CD4-positive, alpha-beta T cell treated with Interleukin-1 beta for 1 hour (primary cell): ENCODE data around the gene TRPV6.
A peak's percentile ranks its signal among the peaks of the same experiment; 100 is the strongest.

ENCODE experiments used
- DNase-seq, 2 donors: peaks; one replicate each; pipeline ENCODE4 v3.0.0-alpha.2; 2020 to 2022

TRPV6 gene

DNA sequence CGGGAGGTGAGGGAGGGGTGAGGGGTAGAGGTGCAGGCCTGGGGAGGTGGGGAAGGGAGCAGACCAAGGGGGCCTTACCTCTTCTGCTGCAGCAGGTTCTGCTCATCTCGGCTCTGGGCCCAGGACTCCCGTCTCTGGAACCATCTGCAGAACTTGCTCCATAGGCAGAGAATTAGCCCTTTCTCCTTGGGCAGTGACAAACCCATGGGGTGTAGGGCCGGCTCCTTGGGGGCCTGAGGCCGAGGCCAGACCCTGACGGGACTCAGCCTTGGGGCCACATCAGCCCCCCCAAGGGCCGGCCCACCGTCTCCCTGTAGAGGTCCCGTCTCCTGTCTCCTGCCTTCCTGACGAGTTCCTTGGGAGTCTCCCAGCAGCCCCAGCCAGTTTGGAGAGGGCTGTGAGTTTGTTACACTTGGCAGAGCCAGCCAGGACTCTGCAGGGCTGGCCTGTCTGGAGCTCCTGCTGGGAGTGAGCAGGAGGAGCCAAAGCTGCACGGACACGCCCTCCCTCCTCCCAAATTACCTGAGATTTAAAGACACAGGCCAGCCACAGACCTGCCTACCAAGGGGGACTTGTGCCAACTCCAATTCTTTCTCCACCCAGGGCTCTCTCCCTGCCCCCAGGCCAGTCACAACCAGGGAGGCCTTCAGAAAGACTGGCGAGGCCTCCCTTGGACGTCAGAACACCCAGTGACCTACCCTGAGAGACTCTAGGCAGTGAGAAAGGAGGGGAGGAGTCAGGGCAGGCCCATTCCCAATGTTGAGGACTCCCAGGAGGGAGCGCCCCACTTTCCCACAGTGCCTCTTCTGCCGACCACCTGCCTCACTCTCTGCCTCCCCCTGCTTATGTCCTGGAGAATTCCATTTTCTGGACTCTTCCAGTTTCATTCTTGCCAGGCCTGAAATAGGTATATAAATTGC is at the start of gene TRPV6:
TRPV6 (minus strand) TSS at position 435 of the 920 bp plus-strand sequence.
- DNase-seq: no peak

GRCh38 chr7:142934056-142934455 is 48.5 kb upstream of the TRPV6 start:
- no peak for DNase-seq

DNA sequence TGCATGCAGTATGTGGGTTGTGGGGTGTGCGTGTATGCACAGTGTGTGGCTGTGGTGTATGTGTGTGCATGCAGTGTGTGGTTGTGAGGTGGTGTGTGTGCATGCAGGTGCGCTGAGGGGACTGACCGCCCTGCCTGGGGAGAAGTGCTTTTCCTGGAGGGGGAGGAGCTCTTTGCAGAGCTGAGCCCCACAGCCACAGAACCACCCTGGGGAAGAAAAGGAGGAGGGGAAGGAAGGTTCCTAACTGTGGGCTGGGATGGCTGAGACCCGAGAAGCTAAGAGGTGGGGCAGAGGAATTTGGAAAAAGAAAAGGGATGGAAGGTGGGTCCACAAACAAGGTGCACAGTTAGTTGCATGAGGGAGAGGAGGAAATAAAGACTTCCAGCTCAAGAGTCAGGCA is 48.1 kb upstream of the TRPV6 start, which contains the start of gene TRPV5:
TRPV5 (minus strand) TSS at position 123 of the 400 bp plus-strand sequence. CDS start 287 bp downstream, outside the sequence.
- DNase-seq: no peak

DNA sequence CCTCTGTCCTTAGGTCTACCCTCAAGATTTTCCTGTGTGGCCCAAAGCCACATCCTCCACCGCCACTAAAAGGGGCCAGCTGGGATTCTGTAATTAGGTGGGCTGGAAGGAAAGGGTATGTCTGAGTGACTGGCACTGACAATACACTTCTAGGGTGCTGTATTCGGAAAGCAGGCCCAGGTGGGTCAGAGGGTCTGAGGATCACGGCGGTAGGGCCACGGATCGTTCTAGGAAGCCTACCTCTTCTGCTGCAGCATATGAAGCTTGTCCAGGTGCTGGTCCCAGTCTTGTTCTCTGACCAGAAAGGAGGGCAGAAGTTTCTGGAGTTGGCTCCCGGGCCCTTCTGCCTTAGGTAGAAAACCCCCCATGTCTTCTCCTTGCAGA is 47.5 kb upstream of the TRPV6 start:
- DNase-seq: no peak

GRCh38 chr7:142932386-142933091 is 47.0 kb upstream of the TRPV6 start:
- DNase-seq: no peak

- DNase-seq: no peak
These were observed 44.7 kb upstream of the TRPV6 start for GRCh38 chr7:142930126-142930730.

GRCh38 chr7:142927949-142928348 is 42.4 kb upstream of the TRPV6 start:
- DNase-seq: no peak

- DNase-seq: peak in 1 of 2 donors; percentile 24
These were observed 41.7 kb upstream of the TRPV6 start for GRCh38 chr7:142927085-142927745.

GRCh38 chr7:142925413-142925812 is 39.9 kb upstream of the TRPV6 start:
- DNase-seq: no peak

- no peak for DNase-seq
These were observed 37.8 kb upstream of the TRPV6 start for GRCh38 chr7:142923391-142923790.

GRCh38 chr7:142919656-142920055 is 34.1 kb upstream of the TRPV6 start:
- DNase-seq: no peak

- DNase-seq: no peak
These were observed 33.4 kb upstream of the TRPV6 start for GRCh38 chr7:142918901-142919300.

DNA sequence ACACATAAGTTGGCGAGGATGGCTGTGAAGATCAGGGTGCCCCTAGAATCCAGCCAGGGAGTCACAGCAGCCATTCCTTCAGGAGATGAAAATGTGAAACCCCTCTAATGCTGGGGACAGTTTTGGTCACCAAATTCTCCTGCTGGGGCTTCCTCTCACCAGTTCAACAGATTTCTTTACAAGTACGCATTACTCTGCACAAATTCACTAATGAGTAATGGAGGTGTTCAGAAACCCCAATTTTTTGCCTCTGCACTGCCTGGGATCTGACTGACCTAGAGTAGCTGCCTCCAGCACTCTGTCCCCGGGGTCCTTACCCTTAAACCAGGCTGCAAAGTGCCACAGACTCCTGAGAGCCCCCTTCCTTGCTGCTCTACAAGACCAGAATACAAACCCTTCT is 31.9 kb upstream of the TRPV6 start:
- DNase-seq: no peak

- no peak for DNase-seq
These were observed 31.0 kb upstream of the TRPV6 start for GRCh38 chr7:142916508-142916907.

DNA sequence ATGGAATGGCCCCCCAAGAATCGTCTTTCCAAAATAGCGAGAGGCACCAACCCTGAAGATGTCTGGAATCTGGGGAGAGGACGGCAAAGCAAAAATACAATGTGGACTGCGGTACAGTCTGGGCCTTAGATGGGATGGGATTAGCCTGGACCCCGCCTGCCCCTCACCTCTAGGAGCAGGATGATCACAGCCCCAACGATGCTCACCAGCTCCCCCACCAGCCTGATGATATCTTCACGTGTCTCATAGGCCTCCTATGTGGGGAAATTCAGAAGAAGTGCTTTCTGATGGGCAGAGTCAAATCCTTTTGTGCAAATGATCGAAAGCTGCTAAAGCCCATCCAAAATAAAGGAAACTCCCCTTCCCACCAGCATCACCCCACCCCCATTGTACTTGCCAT is 29.8 kb upstream of the TRPV6 start:
- no peak for DNase-seq

- DNase-seq: no peak
These were observed 28.6 kb upstream of the TRPV6 start for GRCh38 chr7:142914121-142914520.

GRCh38 chr7:142913566-142913965 is 28.0 kb upstream of the TRPV6 start:
- no peak for DNase-seq

GRCh38 chr7:142913051-142913450 is 27.5 kb upstream of the TRPV6 start:
- DNase-seq: no peak

DNA sequence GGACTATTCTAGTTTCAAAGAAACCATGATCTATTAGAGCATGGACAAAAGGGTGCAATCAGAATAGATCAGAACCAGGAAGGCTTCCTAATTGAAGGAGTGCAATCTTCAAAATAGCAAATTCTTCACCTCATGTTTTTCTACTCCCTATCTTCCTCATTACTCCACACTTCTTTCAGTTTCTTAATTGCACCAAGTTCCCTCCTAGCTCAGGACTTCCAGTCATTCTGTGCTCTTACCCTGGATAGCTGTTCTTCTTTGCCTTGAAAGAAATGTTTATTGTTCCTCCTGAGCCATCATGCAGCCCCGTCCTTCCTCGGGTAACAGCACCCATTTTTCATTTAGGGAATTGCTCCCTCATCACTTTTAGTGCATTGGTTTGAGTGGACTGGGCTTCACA is 24.9 kb upstream of the TRPV6 start:
- DNase-seq: no peak

DNA sequence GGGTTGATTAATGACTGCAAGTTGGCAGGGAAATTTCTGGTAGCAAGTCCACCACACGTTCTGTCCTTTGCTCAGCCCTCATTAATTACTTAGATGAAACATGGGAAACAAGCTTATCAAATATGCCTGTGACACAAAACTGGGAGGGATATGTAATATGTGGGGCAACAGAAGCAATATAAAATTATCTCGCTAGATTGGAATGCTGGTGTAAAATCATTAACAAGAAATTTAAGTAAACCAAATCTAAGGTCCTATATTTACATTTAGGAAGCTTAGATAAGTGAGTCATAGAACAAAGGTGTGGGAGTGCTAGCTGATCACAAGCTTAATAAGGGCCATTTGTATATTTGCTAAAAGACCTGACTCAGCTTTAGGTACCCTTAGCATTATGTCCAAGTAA is 24.5 kb upstream of the TRPV6 start:
- no peak for DNase-seq

GRCh38 chr7:142908921-142909890 is 23.7 kb upstream of the TRPV6 start:
- no peak for DNase-seq

DNA sequence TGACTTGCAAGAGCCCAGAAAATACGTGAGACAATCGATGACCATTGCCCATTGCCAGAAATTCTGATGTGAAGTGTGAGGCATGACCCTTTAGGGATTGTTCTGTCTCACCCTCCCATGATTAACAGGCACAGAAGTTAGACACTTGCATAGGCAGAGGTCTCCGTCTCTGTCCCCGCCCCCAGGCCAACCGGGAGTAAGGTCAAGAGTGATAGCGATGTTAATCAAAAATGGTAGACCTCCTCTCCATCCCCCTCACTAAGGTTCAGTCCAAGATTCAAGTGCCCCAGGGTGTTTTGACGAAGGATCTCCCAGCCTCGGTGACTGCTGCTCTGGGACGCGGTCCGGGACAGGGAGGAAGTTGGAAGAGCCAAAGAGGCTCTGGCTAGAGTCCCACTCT is 22.7 kb upstream of the TRPV6 start:
- no peak for DNase-seq
